DOHH2 (cell line): ENCODE results near the gene RASD2.

Source experiments
- H3F3A ChIP-seq: fragments of 200-600 bp; sonication (generic), shearing (Covaris generic); 2 replicates; pipeline ENCODE4 v1.6.0; 2016; ENCODE audit warnings: antibody characterized with exemption, mild to moderate bottlenecking; ENCODE audit not compliant: control insufficient read depth, insufficient read depth
- H3K27ac ChIP-seq: fragments of 200-600 bp; sonication (generic); 2 replicates; pipeline ENCODE4 v1.5.1; 2014; ENCODE audit warnings: low read depth, mild to moderate bottlenecking, low read length, moderate library complexity
- H3K27me3 ChIP-seq: fragments of 200-600 bp; sonication (generic); 2 replicates; pipeline ENCODE4 v1.6.1; 2014; ENCODE audit warnings: mild to moderate bottlenecking, low read length, mixed read lengths; ENCODE audit not compliant: control insufficient read depth
- H3K36me3 ChIP-seq: fragments of 200-600 bp; sonication (generic); 2 replicates; pipeline ENCODE4 v1.6.1; 2014; ENCODE audit warnings: mild to moderate bottlenecking, low read length, moderate library complexity, mixed read lengths; ENCODE audit not compliant: control insufficient read depth
- H3K4me1 ChIP-seq: fragments of 200-600 bp; sonication (generic); 2 replicates; pipeline ENCODE4 v1.6.1; 2014; ENCODE audit warnings: mild to moderate bottlenecking, low read length, mixed read lengths; ENCODE audit not compliant: control insufficient read depth
- H3K4me2 ChIP-seq: fragments of 200-600 bp; sonication (generic); 2 replicates; pipeline ENCODE4 v1.6.0; 2014; ENCODE audit warnings: mild to moderate bottlenecking, low read length, moderate library complexity
- H3K4me3 ChIP-seq: fragments of 200-600 bp; sonication (generic); 2 replicates; pipeline ENCODE4 v1.5.1; 2014; ENCODE audit warnings: mild to moderate bottlenecking, low read length, mixed read lengths
- H3K79me2 ChIP-seq: fragments of 200-600 bp; sonication (generic); 2 replicates; pipeline ENCODE4 v1.6.1; 2014; ENCODE audit warnings: mild to moderate bottlenecking, low read length, mixed read lengths; ENCODE audit not compliant: control insufficient read depth
- H3K9me2 ChIP-seq: fragments of 200-600 bp; sonication (generic); replicated peaks from 2 replicates; pipeline ENCODE4 v1.6.1; 2014; ENCODE audit warnings: mild to moderate bottlenecking, low read length, mixed read lengths; ENCODE audit not compliant: control insufficient read depth
- H3K9me3 ChIP-seq: fragments of 200-600 bp; sonication (generic); 2 replicates; pipeline ENCODE4 v1.6.1; 2014; ENCODE audit warnings: antibody characterized with exemption, low read length, mixed read lengths; ENCODE audit not compliant: control insufficient read depth, insufficient read depth
- H4K20me1 ChIP-seq: fragments of 200-600 bp; sonication (generic); 2 replicates; pipeline ENCODE4 v1.6.0; 2014; ENCODE audit warnings: low read depth, mild to moderate bottlenecking, antibody characterized with exemption, low read length, moderate library complexity; ENCODE audit not compliant: control insufficient read depth, insufficient read depth
- CTCF ChIP-seq: fragments of 200-600 bp; sonication (generic); IDR thresholded peaks from one replicate; pipeline ENCODE4 v1.5.1; 2014; ENCODE audit warnings: antibody characterized with exemption, mild to moderate bottlenecking, low read depth, low read length; ENCODE audit not compliant: poor library complexity, severe bottlenecking
- EZH2phosphoT487 ChIP-seq: fragments of 200-600 bp; sonication (generic); IDR thresholded peaks from 2 replicates; pipeline ENCODE4 v1.6.1; 2017; ENCODE audit warnings: borderline replicate concordance, mild to moderate bottlenecking, antibody characterized with exemption, low read length, moderate library complexity, mixed read lengths

RASD2 gene

GRCh38 chr22:35576671-35577070 is 36.0 kb downstream of the RASD2 start:
- TF ChIP-seq CTCF: no peak
- TF ChIP-seq EZH2phosphoT487: no peak
- Histone ChIP-seq H3K4me2 (no peak overlapping the region), H3K9me2 (no peaks in the 10 kb centered on the region), H3K36me3 (no peaks in the 10 kb centered on the region), H3K9me3 (no peaks in the 10 kb centered on the region), H3K27ac (no peak overlapping the region), H3K4me3 (no peak overlapping the region), H3F3A (no peaks in the 10 kb centered on the region), H3K4me1 (no peaks in the 10 kb centered on the region), H3K79me2 (no peaks in the 10 kb centered on the region), H4K20me1 (no peaks in the 10 kb centered on the region), H3K27me3 (peaks cover 3% of the 10 kb centered on the region; the same call in 1 of the 2 replicates)

- H3K4me1 ChIP-seq: no peaks in the 10 kb centered on the region
- H3F3A ChIP-seq: no peaks in the 10 kb centered on the region
- no peak overlapping the region for H3K4me2 ChIP-seq
- no peaks in the 10 kb centered on the region for H3K9me3 ChIP-seq
- H3K9me2 ChIP-seq: no peaks in the 10 kb centered on the region
- H3K4me3 ChIP-seq: no peak overlapping the region
- H4K20me1 ChIP-seq: no peaks in the 10 kb centered on the region
- TF ChIP-seq EZH2phosphoT487: no peak
- TF ChIP-seq CTCF: no peak
- no peaks in the 10 kb centered on the region for H3K79me2 ChIP-seq
- H3K27ac ChIP-seq: no peak overlapping the region
- no peaks in the 10 kb centered on the region for H3K27me3 ChIP-seq
- no peaks in the 10 kb centered on the region for H3K36me3 ChIP-seq
These were observed 37.4 kb downstream of the RASD2 start for GRCh38 chr22:35577799-35578659.

- TF ChIP-seq CTCF (no peak), EZH2phosphoT487 (no peak)
These were observed 38.4 kb downstream of the RASD2 start for GRCh38 chr22:35578836-35579575.

More at GRCh38 chr22:35578836-35579575, 38.4 kb downstream of the RASD2 start:
- Histone ChIP-seq H3F3A (no peaks in the 10 kb centered on the region), H3K79me2 (no peaks in the 10 kb centered on the region), H3K4me2 (no peak overlapping the region), H3K4me3 (no peak overlapping the region), H3K9me3 (no peaks in the 10 kb centered on the region), H4K20me1 (no peaks in the 10 kb centered on the region), H3K27me3 (0 out of 2 replicates have a peak, but pooled peaks cover 3% of the 10 kb centered on the region), H3K27ac (no peak overlapping the region), H3K36me3 (no peaks in the 10 kb centered on the region), H3K4me1 (no peaks in the 10 kb centered on the region), H3K9me2 (no peaks in the 10 kb centered on the region)
